ENCODE measurements around the gene KRTAP5-11. TPM values are rescaled to one million over a fixed set of nuclear protein-coding genes. Genes with fewer than 3 reads are reported as not detected.
"Not testable (repeated sequence)": the region's sequence is repeated elsewhere in the genome, so short reads cannot be mapped to it uniquely, and the experiment has no call there.

KRTAP5-11 gene
- total and polyA plus RNA-seq, 2 donors (not counting 1 experiment from before 2014, with no cell fraction given): not detected

DNA sequence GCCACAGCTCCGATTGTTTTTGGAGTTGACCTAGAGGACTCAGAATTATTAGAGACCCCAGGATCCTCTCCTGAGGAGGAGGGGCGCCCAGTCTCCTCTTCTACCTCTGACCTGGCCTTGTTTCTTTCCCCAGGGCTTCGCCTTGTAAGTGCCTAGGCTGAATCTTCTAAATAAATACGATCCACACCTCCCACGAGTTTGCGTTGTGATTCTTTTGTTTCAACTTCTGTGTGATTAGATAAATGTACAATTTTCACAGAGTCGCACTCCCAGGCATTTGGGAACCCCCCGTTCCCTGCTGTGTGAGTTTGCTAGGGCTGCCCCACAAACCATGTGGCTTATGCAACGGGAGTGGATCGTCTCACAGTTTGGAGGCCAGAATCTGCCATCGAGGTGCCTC lies 43.7 kb downstream of the KRTAP5-11 start:
- Histone ChIP-seq H3K27ac (ENCODE audit: low read length in 2 of 2) (no peak overlapping the region), H3K79me2 (ENCODE audit: control insufficient read depth, insufficient read depth, low read length) (no peaks in the 10 kb centered on the region), H3K9me3 (ENCODE audit: control extremely low read depth in 1 of 3, control insufficient read depth in 2 of 3, insufficient read depth in 1 of 3, low read length in 2 of 3) (peaks cover 0 to 11% (median 0%) of the 10 kb centered on the region in 3 donors), H2AFZ (ENCODE audit: insufficient read depth, low read depth, low read length, poor library complexity, severe bottlenecking) (no peak overlapping the region), H3K4me1 (ENCODE audit: control insufficient read depth in 2 of 2, insufficient read depth in 2 of 2, low read length in 2 of 2) (peaks cover 3 to 10% of the 10 kb centered on the region in 2 donors), H3K4me3 (ENCODE audit: control extremely low read depth in 1 of 5, extremely low read depth in 1 of 5, insufficient read depth in 1 of 5, low read depth in 2 of 5, low read length in 4 of 5) (no peak overlapping the region), H3K36me3 (replicated peaks in 1 of 2; ENCODE audit: control extremely low read depth in 1 of 2, control insufficient read depth in 1 of 2, extremely low read depth in 1 of 2, insufficient read depth in 2 of 2, low read length in 1 of 2) (no peaks in the 10 kb centered on the region), H3K4me2 (replicated peaks; ENCODE audit: low read depth, low read length, poor library complexity, severe bottlenecking) (no peak overlapping the region), H3K27me3 (replicated peaks in 1 of 4; ENCODE audit: control extremely low read depth in 1 of 4, control insufficient read depth in 3 of 4, insufficient read depth in 4 of 4, low read length in 3 of 4) (peaks cover 0 to 3% (median 0%) of the 10 kb centered on the region in 4 experiments), H4K20me1 (ENCODE audit: control insufficient read depth, insufficient read depth, low read length, poor library complexity, severe bottlenecking) (no peaks in the 10 kb centered on the region), H3K9ac (ENCODE audit: low read length) (no peak overlapping the region)
- peaks cover 3% of the 10 kb centered on the region for H3K27me3 Mint-ChIP-seq
- ATAC-seq (ENCODE audit: low read depth): no peak
- H3K4me1 Mint-ChIP-seq: peaks cover 14% of the 10 kb centered on the region
- CTCF ChIA-PET: no interaction called here
- POLR2A ChIA-PET: no interaction called here
- H3K4me3 Mint-ChIP-seq: no peak overlapping the region
- no peak for DNase-seq
- H3K9me3 Mint-ChIP-seq (ENCODE audit: insufficient read depth): peaks cover 4% of the 10 kb centered on the region
- WGBS (ENCODE audit: insufficient coverage): 93% methylated on average over 5 of the region's 11 CpGs
- TF ChIP-seq, protein P1, sequence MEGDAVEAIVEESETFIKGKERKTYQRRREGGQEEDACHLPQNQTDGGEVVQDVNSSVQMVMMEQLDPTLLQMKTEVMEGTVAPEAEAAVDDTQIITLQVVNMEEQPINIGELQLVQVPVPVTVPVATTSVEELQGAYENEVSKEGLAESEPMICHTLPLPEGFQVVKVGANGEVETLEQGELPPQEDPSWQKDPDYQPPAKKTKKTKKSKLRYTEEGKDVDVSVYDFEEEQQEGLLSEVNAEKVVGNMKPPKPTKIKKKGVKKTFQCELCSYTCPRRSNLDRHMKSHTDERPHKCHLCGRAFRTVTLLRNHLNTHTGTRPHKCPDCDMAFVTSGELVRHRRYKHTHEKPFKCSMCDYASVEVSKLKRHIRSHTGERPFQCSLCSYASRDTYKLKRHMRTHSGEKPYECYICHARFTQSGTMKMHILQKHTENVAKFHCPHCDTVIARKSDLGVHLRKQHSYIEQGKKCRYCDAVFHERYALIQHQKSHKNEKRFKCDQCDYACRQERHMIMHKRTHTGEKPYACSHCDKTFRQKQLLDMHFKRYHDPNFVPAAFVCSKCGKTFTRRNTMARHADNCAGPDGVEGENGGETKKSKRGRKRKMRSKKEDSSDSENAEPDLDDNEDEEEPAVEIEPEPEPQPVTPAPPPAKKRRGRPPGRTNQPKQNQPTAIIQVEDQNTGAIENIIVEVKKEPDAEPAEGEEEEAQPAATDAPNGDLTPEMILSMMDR (IDR thresholded peaks at IDR 0.05): no peak
- no peak for TF ChIP-seq EZH2 (IDR thresholded peaks at IDR 0.05; ENCODE audit: borderline replicate concordance, insufficient read depth, low read depth, low read length, poor library complexity, severe bottlenecking)
- intact Hi-C loops (cut with micrococcal nuclease): no loop called here
- no peak overlapping the region for H3K27ac Mint-ChIP-seq

DNA sequence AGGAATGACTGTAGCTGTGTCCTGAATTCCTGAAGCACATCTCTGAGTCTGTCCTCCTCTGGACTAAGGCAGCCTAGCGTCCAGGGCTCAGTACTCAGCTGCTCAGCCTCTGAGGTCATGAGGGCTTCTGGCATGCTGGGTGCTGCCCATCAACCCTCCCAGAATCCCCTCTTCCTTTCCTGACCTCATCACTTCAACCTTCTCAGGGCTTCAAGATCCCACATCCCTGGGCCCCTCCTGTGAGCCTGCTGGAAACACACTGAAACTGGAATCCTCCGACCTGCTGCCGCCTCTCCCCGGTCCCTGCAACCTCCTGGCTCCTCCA lies 44.0 kb downstream of the KRTAP5-11 start:
- Mint-ChIP-seq H3K9me3 (ENCODE audit: insufficient read depth) (peaks cover 4% of the 10 kb centered on the region), H3K4me1 (peaks cover 10% of the 10 kb centered on the region), H3K27me3 (peaks cover 3% of the 10 kb centered on the region), H3K27ac (no peak overlapping the region), H3K4me3 (no peak overlapping the region)
- intact Hi-C loops (cut with micrococcal nuclease): no loop called here
- WGBS (ENCODE audit: insufficient coverage): 98% methylated on average over 4 of the region's 4 CpGs
- H3K4me1 ChIP-seq (ENCODE audit: control insufficient read depth in 2 of 2, insufficient read depth in 2 of 2, low read length in 2 of 2): peaks cover under 1 to 6% of the 10 kb centered on the region in 2 donors
- H3K36me3 ChIP-seq (replicated peaks in 1 of 2; ENCODE audit: control extremely low read depth in 1 of 2, control insufficient read depth in 1 of 2, extremely low read depth in 1 of 2, insufficient read depth in 2 of 2, low read length in 1 of 2): no peaks in the 10 kb centered on the region
- TF ChIP-seq EZH2 (IDR thresholded peaks at IDR 0.05; ENCODE audit: borderline replicate concordance, insufficient read depth, low read depth, low read length, poor library complexity, severe bottlenecking): no peak
- TF ChIP-seq, protein P1 (IDR thresholded peaks at IDR 0.05): no peak
- ChIA-PET CTCF (no interaction called here), POLR2A (no interaction called here)
- H3K4me2 ChIP-seq (replicated peaks; ENCODE audit: low read depth, low read length, poor library complexity, severe bottlenecking): no peak overlapping the region
- no peak overlapping the region for H3K9ac ChIP-seq (ENCODE audit: low read length)
- peaks cover 0 to 3% (median 0%) of the 10 kb centered on the region in 4 experiments for H3K27me3 ChIP-seq (replicated peaks in 1 of 4; ENCODE audit: control extremely low read depth in 1 of 4, control insufficient read depth in 3 of 4, insufficient read depth in 4 of 4, low read length in 3 of 4)
- H2AFZ ChIP-seq (ENCODE audit: insufficient read depth, low read depth, low read length, poor library complexity, severe bottlenecking): no peak overlapping the region
- H3K27ac ChIP-seq (ENCODE audit: low read length in 2 of 2): no peak overlapping the region
- DNase-seq (no peak), ATAC-seq (ENCODE audit: low read depth) (no peak)
- no peaks in the 10 kb centered on the region for H4K20me1 ChIP-seq (ENCODE audit: control insufficient read depth, insufficient read depth, low read length, poor library complexity, severe bottlenecking)
- no peak overlapping the region for H3K4me3 ChIP-seq (ENCODE audit: control extremely low read depth in 1 of 5, extremely low read depth in 1 of 5, insufficient read depth in 1 of 5, low read depth in 2 of 5, low read length in 4 of 5)
- H3K79me2 ChIP-seq (ENCODE audit: control insufficient read depth, insufficient read depth, low read length): no peaks in the 10 kb centered on the region
- peaks cover 0 to 11% (median 0%) of the 10 kb centered on the region in 3 donors for H3K9me3 ChIP-seq (ENCODE audit: control extremely low read depth in 1 of 3, control insufficient read depth in 2 of 3, insufficient read depth in 1 of 3, low read length in 2 of 3)

DNA sequence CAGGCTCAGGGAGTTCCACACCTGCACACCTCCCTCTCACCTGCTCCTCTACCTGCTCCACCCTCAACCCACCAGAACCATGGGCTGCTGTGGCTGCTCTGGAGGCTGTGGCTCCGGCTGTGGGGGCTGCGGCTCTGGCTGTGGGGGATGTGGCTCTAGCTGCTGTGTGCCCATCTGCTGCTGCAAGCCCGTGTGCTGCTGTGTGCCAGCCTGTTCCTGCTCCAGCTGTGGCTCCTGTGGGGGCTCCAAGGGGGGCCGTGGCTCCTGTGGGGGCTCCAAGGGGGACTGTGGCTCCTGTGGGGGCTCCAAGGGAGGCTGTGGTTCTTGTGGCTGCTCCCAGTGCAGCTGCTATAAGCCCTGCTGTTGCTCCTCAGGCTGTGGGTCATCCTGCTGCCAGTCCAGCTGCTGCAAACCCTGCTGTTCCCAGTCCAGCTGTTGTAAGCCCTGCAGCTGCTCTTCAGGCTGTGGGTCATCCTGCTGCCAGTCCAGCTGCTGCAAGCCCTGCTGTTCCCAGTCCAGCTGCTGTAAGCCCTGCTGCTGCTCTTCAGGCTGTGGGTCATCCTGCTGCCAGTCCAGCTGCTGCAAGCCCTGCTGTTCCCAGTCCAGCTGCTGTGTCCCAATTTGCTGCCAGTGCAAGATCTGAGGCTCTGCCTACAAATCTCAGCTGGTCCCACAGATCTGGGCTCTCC lies 44.6 kb downstream of the KRTAP5-11 start, which contains the start of gene KRTAP5-8:
KRTAP5-8 (plus strand) TSS at position 49 of the 689 bp plus-strand sequence; CDS start at position 80, 31 bp downstream.
- H3K9me3 ChIP-seq (ENCODE audit: control extremely low read depth in 1 of 3, control insufficient read depth in 2 of 3, insufficient read depth in 1 of 3, low read length in 2 of 3): peaks cover 0 to 11% (median 0%) of the 10 kb centered on the region in 3 donors
- H4K20me1 ChIP-seq (ENCODE audit: control insufficient read depth, insufficient read depth, low read length, poor library complexity, severe bottlenecking); DNase-seq; H3K4me2 ChIP-seq (replicated peaks; ENCODE audit: low read depth, low read length, poor library complexity, severe bottlenecking); H3K9ac ChIP-seq (ENCODE audit: low read length); H2AFZ ChIP-seq (ENCODE audit: insufficient read depth, low read depth, low read length, poor library complexity, severe bottlenecking); H3K9me3 Mint-ChIP-seq (ENCODE audit: insufficient read depth); H3K27ac ChIP-seq (ENCODE audit: low read length in 2 of 2); H3K36me3 ChIP-seq (replicated peaks in 1 of 2; ENCODE audit: control extremely low read depth in 1 of 2, control insufficient read depth in 1 of 2, extremely low read depth in 1 of 2, insufficient read depth in 2 of 2, low read length in 1 of 2); H3K79me2 ChIP-seq (ENCODE audit: control insufficient read depth, insufficient read depth, low read length); H3K27ac Mint-ChIP-seq; POLR2A ChIA-PET; H3K4me3 ChIP-seq (ENCODE audit: control extremely low read depth in 1 of 5, extremely low read depth in 1 of 5, insufficient read depth in 1 of 5, low read depth in 2 of 5, low read length in 4 of 5); intact Hi-C loops (cut with micrococcal nuclease); ATAC-seq (ENCODE audit: low read depth); H3K4me1 ChIP-seq (ENCODE audit: control insufficient read depth in 2 of 2, insufficient read depth in 2 of 2, low read length in 2 of 2); CTCF ChIA-PET; H3K27me3 Mint-ChIP-seq; H3K27me3 ChIP-seq (replicated peaks in 1 of 4; ENCODE audit: control extremely low read depth in 1 of 4, control insufficient read depth in 3 of 4, insufficient read depth in 4 of 4, low read length in 3 of 4); H3K4me1 Mint-ChIP-seq; H3K4me3 Mint-ChIP-seq: not testable (repeated sequence)
- WGBS (ENCODE audit: insufficient coverage): 0% methylated on average over 1 of the region's 4 CpGs

All from B cell (primary cell).